OCI-LY1 (cell line): ENCODE results near the gene DBR1.

Experiments used
- EZH2 ChIP-seq: fragments of 200-600 bp; sonication (generic), shearing (Covaris generic); IDR thresholded peaks from 2 replicates; pipeline ENCODE4 v1.8.0; 2017; ENCODE audit warnings: borderline replicate concordance, mixed run types, mild to moderate bottlenecking, antibody characterized with exemption, low read length, moderate library complexity, mixed read lengths
- TF ChIP-seq, protein P1 (sequence below): fragments of 200-600 bp; sonication (generic), shearing (Covaris generic); IDR thresholded peaks from 2 replicates; pipeline ENCODE4 v1.5.1; 2017; ENCODE audit warnings: mild to moderate bottlenecking, antibody characterized with exemption, low read length, moderate library complexity, mixed read lengths

DNA sequence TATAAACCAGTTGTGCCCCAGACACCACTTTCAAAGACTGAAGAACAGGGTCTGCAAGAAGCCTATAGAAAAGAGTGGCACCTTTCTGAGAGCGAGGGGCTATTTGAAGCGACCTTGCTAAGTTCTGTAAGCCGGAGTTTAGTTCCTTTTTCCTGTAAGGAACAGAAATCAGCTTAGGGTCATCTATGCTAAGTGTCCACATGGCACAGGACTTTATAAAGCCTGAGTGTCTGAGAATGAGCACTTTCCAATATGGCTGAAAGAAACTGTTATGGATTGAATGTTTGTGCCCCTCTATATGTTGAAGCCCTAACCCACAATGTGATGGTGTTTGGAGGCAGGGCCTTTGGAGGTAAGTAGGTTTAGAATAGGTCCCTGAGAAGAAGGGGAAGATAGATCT lies 38.5 kb downstream of the DBR1 start:
- TF ChIP-seq EZH2 = no peak
- TF ChIP-seq, protein P1, sequence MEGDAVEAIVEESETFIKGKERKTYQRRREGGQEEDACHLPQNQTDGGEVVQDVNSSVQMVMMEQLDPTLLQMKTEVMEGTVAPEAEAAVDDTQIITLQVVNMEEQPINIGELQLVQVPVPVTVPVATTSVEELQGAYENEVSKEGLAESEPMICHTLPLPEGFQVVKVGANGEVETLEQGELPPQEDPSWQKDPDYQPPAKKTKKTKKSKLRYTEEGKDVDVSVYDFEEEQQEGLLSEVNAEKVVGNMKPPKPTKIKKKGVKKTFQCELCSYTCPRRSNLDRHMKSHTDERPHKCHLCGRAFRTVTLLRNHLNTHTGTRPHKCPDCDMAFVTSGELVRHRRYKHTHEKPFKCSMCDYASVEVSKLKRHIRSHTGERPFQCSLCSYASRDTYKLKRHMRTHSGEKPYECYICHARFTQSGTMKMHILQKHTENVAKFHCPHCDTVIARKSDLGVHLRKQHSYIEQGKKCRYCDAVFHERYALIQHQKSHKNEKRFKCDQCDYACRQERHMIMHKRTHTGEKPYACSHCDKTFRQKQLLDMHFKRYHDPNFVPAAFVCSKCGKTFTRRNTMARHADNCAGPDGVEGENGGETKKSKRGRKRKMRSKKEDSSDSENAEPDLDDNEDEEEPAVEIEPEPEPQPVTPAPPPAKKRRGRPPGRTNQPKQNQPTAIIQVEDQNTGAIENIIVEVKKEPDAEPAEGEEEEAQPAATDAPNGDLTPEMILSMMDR = no peak
